Measurements from ENCODE around the gene RNF130.
A peak's percentile ranks its signal among the peaks of the same experiment; 100 is the strongest.

Gene RNF130

GRCh38 chr5:179936976-179937681 lies 134.4 kb downstream of the RNF130 start:
- Histone ChIP-seq H3K27me3 (replicated peaks in 2 of 5; ENCODE audit: control insufficient read depth in 4 of 5, insufficient read depth in 5 of 5, low read length in 4 of 5) (no peaks in the 10 kb centered on the region), H3K36me3 (ENCODE audit: control insufficient read depth in 4 of 4, insufficient read depth in 4 of 4, low read length in 3 of 4) (no peaks in the 10 kb centered on the region), H3K27ac (ENCODE audit: insufficient read depth in 1 of 2, low read depth in 1 of 2, low read length in 2 of 2, poor library complexity in 1 of 2, severe bottlenecking in 2 of 2) (no peak overlapping the region), H3K4me1 (ENCODE audit: control extremely low read depth in 1 of 4, control insufficient read depth in 4 of 4, insufficient read depth in 4 of 4, low read length in 3 of 4) (no peaks in the 10 kb centered on the region), H3K9me3 (ENCODE audit: control extremely low read depth in 1 of 5, control insufficient read depth in 4 of 5, insufficient read depth in 2 of 5, low read depth in 1 of 5, low read length in 4 of 5) (no peaks in the 10 kb centered on the region), H3K4me3 (ENCODE audit: control insufficient read depth in 1 of 7, extremely low read depth in 1 of 7, insufficient read depth in 4 of 7, low read depth in 2 of 7, low read length in 6 of 7) (no peak overlapping the region)
- ChIA-PET POLR2A (no interaction called here), CTCF (interaction anchor here (1.0 kb wide), 1 partner anchor 35 kb away, joined by 3 read pairs; no protein-coding TSS in a partner anchor)
- whole genome bisulfite sequencing (ENCODE audit: insufficient coverage): 95% methylated on average over 4 of the region's 13 CpGs
- no peak for DNase-seq

DNA sequence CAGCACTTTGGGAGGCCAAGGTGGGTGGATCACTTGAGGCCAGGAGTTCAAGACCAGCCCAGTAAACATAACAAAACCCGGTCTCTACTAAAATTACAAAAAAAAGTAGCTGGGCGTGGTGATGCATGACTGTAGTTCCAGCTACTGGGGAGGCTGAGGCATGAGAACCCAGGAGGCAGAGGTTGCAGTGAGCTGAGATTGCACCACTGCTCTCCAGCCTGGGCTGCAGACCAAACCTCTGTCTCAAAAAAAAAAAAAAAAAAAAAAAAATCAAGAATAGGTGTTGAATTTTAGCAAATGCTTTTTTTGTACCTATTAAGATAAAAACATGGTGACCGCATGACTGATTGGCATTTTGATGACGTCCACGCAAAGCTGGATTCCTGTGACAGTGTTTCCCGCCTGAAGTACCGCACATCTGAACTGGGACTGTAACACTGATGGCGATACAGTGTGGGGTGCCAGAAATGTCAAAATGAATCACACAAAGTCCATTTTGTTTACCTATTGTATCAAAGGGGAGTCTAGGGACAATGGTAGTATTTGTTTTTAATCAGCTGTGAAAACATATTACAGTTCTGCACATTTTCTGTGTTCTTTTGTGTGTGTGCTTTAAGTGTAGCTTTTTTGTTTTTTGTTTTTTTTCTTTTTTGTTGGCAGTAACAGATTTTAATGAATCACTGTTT lies 140.6 kb downstream of the RNF130 start:
- no peaks in the 10 kb centered on the region for H3K27me3 ChIP-seq (replicated peaks in 2 of 5; ENCODE audit: control insufficient read depth in 4 of 5, insufficient read depth in 5 of 5, low read length in 4 of 5)
- no peak for DNase-seq
- no peaks in the 10 kb centered on the region for H3K4me1 ChIP-seq (ENCODE audit: control extremely low read depth in 1 of 4, control insufficient read depth in 4 of 4, insufficient read depth in 4 of 4, low read length in 3 of 4)
- 100% methylated on average over 6 of the region's 8 CpGs for WGBS (ENCODE audit: insufficient coverage)
- POLR2A ChIA-PET: no interaction called here
- H3K27ac ChIP-seq (ENCODE audit: insufficient read depth in 1 of 2, low read depth in 1 of 2, low read length in 2 of 2, poor library complexity in 1 of 2, severe bottlenecking in 2 of 2): no peak overlapping the region
- H3K4me3 ChIP-seq (ENCODE audit: control insufficient read depth in 1 of 7, extremely low read depth in 1 of 7, insufficient read depth in 4 of 7, low read depth in 2 of 7, low read length in 6 of 7): no peak overlapping the region
- no peaks in the 10 kb centered on the region for H3K9me3 ChIP-seq (ENCODE audit: control extremely low read depth in 1 of 5, control insufficient read depth in 4 of 5, insufficient read depth in 2 of 5, low read depth in 1 of 5, low read length in 4 of 5)
- CTCF ChIA-PET: interaction anchor here (1.4 kb wide), 1 partner anchor 14 kb away, joined by 3 read pairs; no protein-coding TSS in a partner anchor
- H3K36me3 ChIP-seq (ENCODE audit: control insufficient read depth in 4 of 4, insufficient read depth in 4 of 4, low read length in 3 of 4): no peaks in the 10 kb centered on the region

GRCh38 chr5:179927824-179928223 lies 143.7 kb downstream of the RNF130 start:
- Histone ChIP-seq H3K27me3 (replicated peaks in 2 of 5; ENCODE audit: control insufficient read depth in 4 of 5, insufficient read depth in 5 of 5, low read length in 4 of 5) (no peaks in the 10 kb centered on the region), H3K4me1 (ENCODE audit: control extremely low read depth in 1 of 4, control insufficient read depth in 4 of 4, insufficient read depth in 4 of 4, low read length in 3 of 4) (no peaks in the 10 kb centered on the region), H3K27ac (ENCODE audit: insufficient read depth in 1 of 2, low read depth in 1 of 2, low read length in 2 of 2, poor library complexity in 1 of 2, severe bottlenecking in 2 of 2) (no peak overlapping the region), H3K4me3 (ENCODE audit: control insufficient read depth in 1 of 7, extremely low read depth in 1 of 7, insufficient read depth in 4 of 7, low read depth in 2 of 7, low read length in 6 of 7) (no peak overlapping the region), H3K9me3 (ENCODE audit: control extremely low read depth in 1 of 5, control insufficient read depth in 4 of 5, insufficient read depth in 2 of 5, low read depth in 1 of 5, low read length in 4 of 5) (no peaks in the 10 kb centered on the region), H3K36me3 (ENCODE audit: control insufficient read depth in 4 of 4, insufficient read depth in 4 of 4, low read length in 3 of 4) (no peaks in the 10 kb centered on the region)
- POLR2A ChIA-PET: no interaction called here
- DNase-seq: no peak
- CTCF ChIA-PET: interaction anchor here (0.6 kb wide), 1 partner anchor 19 kb away, joined by 3 read pairs; no protein-coding TSS in a partner anchor
- 85% methylated on average over 5 of the region's 7 CpGs for WGBS (ENCODE audit: insufficient coverage)

GRCh38 chr5:179926657-179927056 lies 144.9 kb downstream of the RNF130 start:
- Histone ChIP-seq H3K9me3 (ENCODE audit: control extremely low read depth in 1 of 5, control insufficient read depth in 4 of 5, insufficient read depth in 2 of 5, low read depth in 1 of 5, low read length in 4 of 5) (no peaks in the 10 kb centered on the region), H3K4me3 (ENCODE audit: control insufficient read depth in 1 of 7, extremely low read depth in 1 of 7, insufficient read depth in 4 of 7, low read depth in 2 of 7, low read length in 6 of 7) (no peak overlapping the region), H3K36me3 (ENCODE audit: control insufficient read depth in 4 of 4, insufficient read depth in 4 of 4, low read length in 3 of 4) (no peaks in the 10 kb centered on the region), H3K27me3 (replicated peaks in 2 of 5; ENCODE audit: control insufficient read depth in 4 of 5, insufficient read depth in 5 of 5, low read length in 4 of 5) (no peaks in the 10 kb centered on the region), H3K27ac (ENCODE audit: insufficient read depth in 1 of 2, low read depth in 1 of 2, low read length in 2 of 2, poor library complexity in 1 of 2, severe bottlenecking in 2 of 2) (no peak overlapping the region), H3K4me1 (ENCODE audit: control extremely low read depth in 1 of 4, control insufficient read depth in 4 of 4, insufficient read depth in 4 of 4, low read length in 3 of 4) (no peaks in the 10 kb centered on the region)
- WGBS (ENCODE audit: insufficient coverage): 96% methylated on average over 6 of the region's 8 CpGs
- ChIA-PET POLR2A (no interaction called here), CTCF (no interaction called here)
- no peak for DNase-seq

- peaks cover 0 to 3% (median 0%) of the 10 kb centered on the region in 4 experiments for H3K4me1 ChIP-seq (ENCODE audit: control extremely low read depth in 1 of 4, control insufficient read depth in 4 of 4, insufficient read depth in 4 of 4, low read length in 3 of 4)
- no peaks in the 10 kb centered on the region for H3K9me3 ChIP-seq (ENCODE audit: control extremely low read depth in 1 of 5, control insufficient read depth in 4 of 5, insufficient read depth in 2 of 5, low read depth in 1 of 5, low read length in 4 of 5)
- H3K4me3 ChIP-seq (ENCODE audit: control insufficient read depth in 1 of 7, extremely low read depth in 1 of 7, insufficient read depth in 4 of 7, low read depth in 2 of 7, low read length in 6 of 7): no peak overlapping the region
- CTCF ChIA-PET: interaction anchor here (0.7 to 0.8 kb wide), 3 partner anchors 18 to 82 kb away, joined by 3 read pairs; no protein-coding TSS in a partner anchor
- no peaks in the 10 kb centered on the region for H3K36me3 ChIP-seq (ENCODE audit: control insufficient read depth in 4 of 4, insufficient read depth in 4 of 4, low read length in 3 of 4)
- POLR2A ChIA-PET: interaction anchor here (0.7 kb wide), 1 partner anchor 22 kb away, joined by 3 read pairs; no protein-coding TSS in a partner anchor
- peak; percentile 61 to 89 (median 84) for DNase-seq
- 70% methylated on average over 5 of the region's 6 CpGs for WGBS (ENCODE audit: insufficient coverage)
- H3K27ac ChIP-seq (ENCODE audit: insufficient read depth in 1 of 2, low read depth in 1 of 2, low read length in 2 of 2, poor library complexity in 1 of 2, severe bottlenecking in 2 of 2): no peak overlapping the region
- H3K27me3 ChIP-seq (replicated peaks in 2 of 5; ENCODE audit: control insufficient read depth in 4 of 5, insufficient read depth in 5 of 5, low read length in 4 of 5): no peaks in the 10 kb centered on the region
Measured at GRCh38 chr5:179923436-179923835, 148.1 kb downstream of the RNF130 start.

DNA sequence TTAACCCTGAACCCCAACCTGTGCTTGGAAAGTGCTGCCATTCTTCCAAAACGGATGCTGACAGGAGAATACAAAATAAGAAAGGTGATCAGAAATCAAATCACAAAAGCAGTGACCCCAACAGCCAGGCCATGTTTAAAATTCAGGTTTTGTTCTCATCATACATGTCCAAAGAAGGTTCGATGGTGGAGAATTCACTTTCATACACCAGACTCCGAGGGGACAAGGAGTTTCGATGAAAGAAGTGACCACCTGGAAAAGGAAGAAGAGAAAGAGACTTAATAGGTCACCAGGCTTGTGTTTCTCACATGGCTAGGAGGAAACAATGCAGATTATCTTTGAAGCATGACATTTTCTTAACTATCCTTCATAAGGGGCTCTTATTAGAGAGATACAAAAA lies 151.4 kb downstream of the RNF130 start:
- H3K36me3 ChIP-seq (ENCODE audit: control insufficient read depth in 4 of 4, insufficient read depth in 4 of 4, low read length in 3 of 4): no peaks in the 10 kb centered on the region
- no CpG with 5 or more reads among the region's 4 CpGs for WGBS (ENCODE audit: insufficient coverage)
- no peaks in the 10 kb centered on the region for H3K27me3 ChIP-seq (replicated peaks in 2 of 5; ENCODE audit: control insufficient read depth in 4 of 5, insufficient read depth in 5 of 5, low read length in 4 of 5)
- no peak for DNase-seq
- H3K9me3 ChIP-seq (ENCODE audit: control extremely low read depth in 1 of 5, control insufficient read depth in 4 of 5, insufficient read depth in 2 of 5, low read depth in 1 of 5, low read length in 4 of 5): no peaks in the 10 kb centered on the region
- H3K4me1 ChIP-seq (ENCODE audit: control extremely low read depth in 1 of 4, control insufficient read depth in 4 of 4, insufficient read depth in 4 of 4, low read length in 3 of 4): peaks cover 0 to 10% (median 2%) of the 10 kb centered on the region in 4 experiments
- ChIA-PET CTCF (no interaction called here), POLR2A (no interaction called here)
- no peak overlapping the region for H3K4me3 ChIP-seq (ENCODE audit: control insufficient read depth in 1 of 7, extremely low read depth in 1 of 7, insufficient read depth in 4 of 7, low read depth in 2 of 7, low read length in 6 of 7)
- no peak overlapping the region for H3K27ac ChIP-seq (ENCODE audit: insufficient read depth in 1 of 2, low read depth in 1 of 2, low read length in 2 of 2, poor library complexity in 1 of 2, severe bottlenecking in 2 of 2)

DNA sequence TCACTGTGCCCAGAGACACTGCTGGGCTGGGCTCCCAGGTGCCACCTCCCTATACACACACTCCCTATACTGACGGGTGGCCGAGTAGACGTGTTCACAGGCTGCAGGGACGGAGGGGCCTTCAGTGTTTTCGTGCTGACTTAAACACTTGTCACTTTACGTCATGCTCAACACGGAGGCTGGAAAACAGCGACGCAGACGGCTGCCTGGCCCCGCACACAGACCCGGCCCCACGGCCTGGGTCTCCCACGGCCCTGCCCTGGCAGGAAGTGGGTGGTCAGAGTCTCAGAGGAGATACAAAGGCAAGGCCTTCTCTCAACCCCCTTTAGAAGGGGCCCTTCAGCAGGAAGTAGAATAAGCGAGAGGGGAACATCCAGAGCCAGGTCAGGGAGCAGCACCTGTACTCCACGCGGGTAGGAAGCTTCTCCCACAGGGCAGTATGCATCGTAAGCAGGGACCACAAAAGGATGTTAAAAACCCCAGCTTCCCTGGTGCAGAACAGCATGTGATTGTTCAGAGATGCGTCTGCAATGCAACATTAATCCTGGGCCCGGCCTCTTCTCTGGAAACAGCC lies 152.0 kb downstream of the RNF130 start:
- Histone ChIP-seq H3K9me3 (ENCODE audit: control extremely low read depth in 1 of 5, control insufficient read depth in 4 of 5, insufficient read depth in 2 of 5, low read depth in 1 of 5, low read length in 4 of 5) (no peaks in the 10 kb centered on the region), H3K36me3 (ENCODE audit: control insufficient read depth in 4 of 4, insufficient read depth in 4 of 4, low read length in 3 of 4) (no peaks in the 10 kb centered on the region), H3K4me3 (ENCODE audit: control insufficient read depth in 1 of 7, extremely low read depth in 1 of 7, insufficient read depth in 4 of 7, low read depth in 2 of 7, low read length in 6 of 7) (no peak overlapping the region), H3K27me3 (replicated peaks in 2 of 5; ENCODE audit: control insufficient read depth in 4 of 5, insufficient read depth in 5 of 5, low read length in 4 of 5) (no peaks in the 10 kb centered on the region), H3K27ac (ENCODE audit: insufficient read depth in 1 of 2, low read depth in 1 of 2, low read length in 2 of 2, poor library complexity in 1 of 2, severe bottlenecking in 2 of 2) (no peak overlapping the region), H3K4me1 (ENCODE audit: control extremely low read depth in 1 of 4, control insufficient read depth in 4 of 4, insufficient read depth in 4 of 4, low read length in 3 of 4) (peaks cover 0 to 10% (median 2%) of the 10 kb centered on the region in 4 experiments)
- CTCF ChIA-PET: no interaction called here
- 82% methylated on average over 17 of the region's 20 CpGs for WGBS (ENCODE audit: insufficient coverage)
- no peak for DNase-seq
- POLR2A ChIA-PET: no interaction called here

All from common myeloid progenitor, CD34-positive (primary cell).